WTC11 (cell line): Measurements from ENCODE around the gene DEFB113. TPM values are rescaled to one million over a fixed set of nuclear protein-coding genes. Genes with fewer than 3 reads are reported as not detected.

Source experiments
- ATAC-seq: fragments of 200-7000 bp; cut with Tn5 transposase; 2 replicates; pipeline ENCODE4 v1.10.0; 2021; ENCODE audit warnings: mild to moderate bottlenecking, moderate library complexity
- CTCF ChIA-PET: fragments of 300-600 bp; sonication (Branson Sonifier 250); formaldehyde crosslinking; loops from one replicate; lab custom pipeline; 2021; ENCODE audit warnings: antibody characterized with exemption; lab: Charles Lee
- POLR2A ChIA-PET: fragments of 350-600 bp; sonication (Branson Sonifier 250); formaldehyde crosslinking; loops from one replicate; lab custom pipeline; 2021; ENCODE audit warnings: antibody characterized with exemption; lab: Charles Lee
- DNase-seq: peaks from one replicate; pipeline ENCODE4 v3.0.0; 2021; ENCODE audit warnings: low spot score
- H3K27ac Mint-ChIP-seq: 2 replicates; pipeline ENCODE4 v1.8.0; 2021; ENCODE audit warnings: mixed read lengths
- H3K27me3 Mint-ChIP-seq: 2 replicates; pipeline ENCODE4 v1.8.0; 2021; ENCODE audit warnings: low read depth, mild to moderate bottlenecking, moderate library complexity, mixed read lengths
- H3K36me3 Mint-ChIP-seq: 2 replicates; pipeline ENCODE4 v1.8.0; 2021; ENCODE audit warnings: mixed read lengths
- H3K4me1 Mint-ChIP-seq: 2 replicates; pipeline ENCODE4 v1.8.0; 2022; ENCODE audit warnings: mixed read lengths
- H3K4me3 Mint-ChIP-seq: 2 replicates; pipeline ENCODE4 v1.8.0; 2021; ENCODE audit warnings: mild to moderate bottlenecking, moderate library complexity, mixed read lengths
- H3K9me3 Mint-ChIP-seq: 2 replicates; pipeline ENCODE4 v1.8.0; 2021; ENCODE audit warnings: mixed read lengths
- ATF3 ChIP-seq: sonication (generic); formaldehyde crosslinking; conservative IDR thresholded peaks from 2 replicates; pipeline ENCODE4 v1.8.1; 2022; ENCODE audit warnings: mild to moderate bottlenecking, missing genetic modification reagents
- CTCF ChIP-seq: fragments of 200-600 bp; IDR thresholded peaks from 2 replicates; pipeline ENCODE4 v1.8.0; 2022; ENCODE audit warnings: antibody characterized with exemption
- EMX1 ChIP-seq: fragments of 250-450 bp; sonication (Bioruptor Pico); IDR thresholded peaks from 2 replicates; pipeline ENCODE4 v1.8.0; 2021; ENCODE audit warnings: mild to moderate bottlenecking
- FOXK1 ChIP-seq: sonication (generic); formaldehyde crosslinking; IDR thresholded peaks from 2 replicates; pipeline ENCODE4 v1.8.0; 2022; ENCODE audit warnings: mild to moderate bottlenecking, moderate library complexity, missing genetic modification reagents
- GTF2I ChIP-seq: fragments of 250-450 bp; sonication (Bioruptor Pico); conservative IDR thresholded peaks from 2 replicates; pipeline ENCODE4 v1.4.0; 2021; ENCODE audit warnings: mild to moderate bottlenecking
- MLX ChIP-seq: sonication (generic); formaldehyde crosslinking; IDR thresholded peaks from 2 replicates; pipeline ENCODE4 v1.8.1; 2023; ENCODE audit warnings: mild to moderate bottlenecking, missing genetic modification reagents, moderate library complexity
- NFATC4 ChIP-seq: fragments of 250-450 bp; sonication (Bioruptor Pico); IDR thresholded peaks from 2 replicates; pipeline ENCODE4 v1.9.0; 2021; ENCODE audit warnings: mild to moderate bottlenecking
- NR1H2 ChIP-seq: sonication (generic); formaldehyde crosslinking; IDR thresholded peaks from 2 replicates; pipeline ENCODE4 v1.9.0; 2021; ENCODE audit warnings: mild to moderate bottlenecking, moderate library complexity, missing genetic modification reagents
- PRRX2 ChIP-seq: fragments of 250-450 bp; sonication (Bioruptor Pico); IDR thresholded peaks from 2 replicates; pipeline ENCODE4 v1.8.0; 2021; ENCODE audit warnings: mild to moderate bottlenecking
- RORB ChIP-seq: fragments of 250-450 bp; sonication (Bioruptor Pico); IDR thresholded peaks from 2 replicates; pipeline ENCODE4 v1.9.0; 2021; ENCODE audit warnings: mild to moderate bottlenecking
- SOX15 ChIP-seq: fragments of 250-450 bp; sonication (Bioruptor Pico); IDR thresholded peaks from 2 replicates; pipeline ENCODE4 v1.9.0; 2021; ENCODE audit warnings: mild to moderate bottlenecking
- STAT6 ChIP-seq: sonication (generic); formaldehyde crosslinking; conservative IDR thresholded peaks from 2 replicates; pipeline ENCODE4 v1.8.1; 2023; ENCODE audit warnings: mild to moderate bottlenecking, low read depth, missing genetic modification reagents, moderate library complexity
- TCF7 ChIP-seq: sonication (generic); formaldehyde crosslinking; IDR thresholded peaks from 2 replicates; pipeline ENCODE4 v1.8.0; 2022; ENCODE audit warnings: mild to moderate bottlenecking, low read depth, missing genetic modification reagents, moderate library complexity
- TEAD1 ChIP-seq: sonication (generic); formaldehyde crosslinking; IDR thresholded peaks from 2 replicates; pipeline ENCODE4 v1.8.0; 2022; ENCODE audit warnings: mild to moderate bottlenecking, missing genetic modification reagents
- USF2 ChIP-seq: sonication (generic); formaldehyde crosslinking; IDR thresholded peaks from 2 replicates; pipeline ENCODE4 v1.8.1; 2023; ENCODE audit warnings: mild to moderate bottlenecking, missing genetic modification reagents, moderate library complexity
- ZMAT4 ChIP-seq: fragments of 250-450 bp; sonication (Bioruptor Pico); IDR thresholded peaks from 2 replicates; pipeline ENCODE4 v1.9.0; 2021; ENCODE audit warnings: mild to moderate bottlenecking
- ZNF138 ChIP-seq: sonication (generic); formaldehyde crosslinking; conservative IDR thresholded peaks from 2 replicates; pipeline ENCODE4 v1.8.1; 2022; ENCODE audit warnings: mild to moderate bottlenecking, moderate library complexity, missing genetic modification reagents
- ZNF317 ChIP-seq: sonication (generic); formaldehyde crosslinking; IDR thresholded peaks from 2 replicates; pipeline ENCODE4 v1.8.1; 2023; ENCODE audit warnings: low read depth, mild to moderate bottlenecking, moderate library complexity, missing genetic modification reagents, borderline replicate concordance
- ZNF396 ChIP-seq: fragments of 250-450 bp; sonication (Bioruptor Pico); IDR thresholded peaks from 2 replicates; pipeline ENCODE4 v1.8.0; 2021; ENCODE audit warnings: mild to moderate bottlenecking, moderate library complexity, borderline replicate concordance
- ZNF416 ChIP-seq: fragments of 250-450 bp; sonication (Bioruptor Pico); IDR thresholded peaks from 2 replicates; pipeline ENCODE4 v1.9.0; 2021; ENCODE audit warnings: mild to moderate bottlenecking, inconsistent platforms
- ZNF532 ChIP-seq: fragments of 250-450 bp; sonication (Bioruptor Pico); IDR thresholded peaks from 2 replicates; pipeline ENCODE4 v1.9.0; 2021; ENCODE audit warnings: mild to moderate bottlenecking, borderline replicate concordance
- total RNA-seq: library from RNA; stranded (reverse); gene quantifications from 3 replicates; pipeline ENCODE4 v1.2.3, GENCODE V29; 2021

The DEFB113 gene
- total RNA-seq, 1 experiment from 2014 or later = not detected

GRCh38 chr6:49979584-49979983, 10.2 kb upstream of the DEFB113 start (continued):
- TF ChIP-seq ZMAT4 (CRISPR knock-in tag) = no peak
- TF ChIP-seq TCF7 = no peak
- no peak for TF ChIP-seq ZNF138
- no peak for TF ChIP-seq ZNF532 (CRISPR knock-in tag)
- TF ChIP-seq ATF3 = no peak
- no peak for TF ChIP-seq NR1H2 (CRISPR knock-in tag)
- no peak for TF ChIP-seq USF2 (CRISPR knock-in tag)

GRCh38 chr6:49978332-49979226, 9.2 kb upstream of the DEFB113 start:
- ATAC-seq (no peak), DNase-seq (no peak)
- Mint-ChIP-seq H3K27me3 (no peaks in the 10 kb centered on the region), H3K9me3 (peaks cover 8% of the 10 kb centered on the region), H3K4me3 (no peak overlapping the region), H3K4me1 (peaks cover 17% of the 10 kb centered on the region), H3K36me3 (peaks cover 3% of the 10 kb centered on the region; the same call in 1 of the 2 replicates), H3K27ac (no peak overlapping the region)
- ChIA-PET CTCF (no interaction called here), POLR2A (no interaction called here)
- TF ChIP-seq PRRX2 (CRISPR knock-in tag) (no peak), STAT6 (CRISPR knock-in tag) (no peak), TEAD1 (CRISPR knock-in tag) (no peak), GTF2I (CRISPR knock-in tag) (no peak), RORB (CRISPR knock-in tag) (no peak), ZNF396 (no peak), EMX1 (CRISPR knock-in tag) (no peak), SOX15 (CRISPR knock-in tag) (no peak), NFATC4 (CRISPR knock-in tag) (no peak), MLX (no peak), ZNF416 (CRISPR knock-in tag) (no peak), CTCF (no peak), FOXK1 (CRISPR knock-in tag) (no peak), ZNF317 (CRISPR knock-in tag) (no peak)
